ENCODE results near the gene SNX25.

SNX25 gene

DNA sequence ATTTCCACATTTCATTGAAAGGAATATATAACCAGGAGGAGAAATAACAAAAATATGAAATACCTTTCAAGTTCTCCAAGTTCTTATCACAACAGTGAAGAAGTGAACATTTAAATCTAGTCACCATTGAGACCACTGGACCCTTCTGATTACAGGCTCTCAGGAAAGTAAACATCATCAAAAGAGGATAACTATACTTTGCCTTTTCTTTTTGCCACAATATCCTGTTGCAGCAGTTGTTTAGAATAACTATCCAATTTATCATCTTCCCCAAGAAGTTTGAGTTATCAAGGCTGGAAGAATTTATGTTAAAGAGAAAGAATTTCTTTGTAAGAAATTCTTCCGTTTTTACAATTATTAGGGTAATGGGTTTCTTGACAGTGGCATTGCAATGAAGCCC lies 182.8 kb downstream of the SNX25 start:
- TF ChIP-seq, protein P1, sequence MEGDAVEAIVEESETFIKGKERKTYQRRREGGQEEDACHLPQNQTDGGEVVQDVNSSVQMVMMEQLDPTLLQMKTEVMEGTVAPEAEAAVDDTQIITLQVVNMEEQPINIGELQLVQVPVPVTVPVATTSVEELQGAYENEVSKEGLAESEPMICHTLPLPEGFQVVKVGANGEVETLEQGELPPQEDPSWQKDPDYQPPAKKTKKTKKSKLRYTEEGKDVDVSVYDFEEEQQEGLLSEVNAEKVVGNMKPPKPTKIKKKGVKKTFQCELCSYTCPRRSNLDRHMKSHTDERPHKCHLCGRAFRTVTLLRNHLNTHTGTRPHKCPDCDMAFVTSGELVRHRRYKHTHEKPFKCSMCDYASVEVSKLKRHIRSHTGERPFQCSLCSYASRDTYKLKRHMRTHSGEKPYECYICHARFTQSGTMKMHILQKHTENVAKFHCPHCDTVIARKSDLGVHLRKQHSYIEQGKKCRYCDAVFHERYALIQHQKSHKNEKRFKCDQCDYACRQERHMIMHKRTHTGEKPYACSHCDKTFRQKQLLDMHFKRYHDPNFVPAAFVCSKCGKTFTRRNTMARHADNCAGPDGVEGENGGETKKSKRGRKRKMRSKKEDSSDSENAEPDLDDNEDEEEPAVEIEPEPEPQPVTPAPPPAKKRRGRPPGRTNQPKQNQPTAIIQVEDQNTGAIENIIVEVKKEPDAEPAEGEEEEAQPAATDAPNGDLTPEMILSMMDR (IDR thresholded peaks at IDR 0.05; ENCODE audit: low read length), result no peak
- no peak for TF ChIP-seq EZH2 (IDR thresholded peaks at IDR 0.05; ENCODE audit: borderline replicate concordance, low read length)
- Histone ChIP-seq H2AFZ (ENCODE audit: low read length) (no peak overlapping the region), H3K36me3 (ENCODE audit: insufficient read depth, low read length) (no peaks in the 10 kb centered on the region), H3K4me3 (ENCODE audit: low read depth, low read length, poor library complexity, severe bottlenecking) (no peak overlapping the region), H3K9me2 (ENCODE audit: low read depth, low read length) (no peaks in the 10 kb centered on the region), H3F3A (ENCODE audit: insufficient read depth, low read length) (no peaks in the 10 kb centered on the region), H3K27me3 (ENCODE audit: insufficient read depth, low read length) (no peaks in the 10 kb centered on the region), H3K27ac (ENCODE audit: low read depth, low read length, poor library complexity, severe bottlenecking) (no peak overlapping the region), H3K4me1 (ENCODE audit: insufficient read depth, low read length, severe bottlenecking) (peaks cover 26% of the 10 kb centered on the region), H3K4me2 (ENCODE audit: low read length) (no peak overlapping the region), H3K9me3 (ENCODE audit: low read length) (no peaks in the 10 kb centered on the region), H4K20me1 (ENCODE audit: insufficient read depth, low read length) (no peaks in the 10 kb centered on the region), H3K79me2 (ENCODE audit: insufficient read depth, low read length) (no peaks in the 10 kb centered on the region), H3K9ac (ENCODE audit: low read length) (no peak overlapping the region)

DNA sequence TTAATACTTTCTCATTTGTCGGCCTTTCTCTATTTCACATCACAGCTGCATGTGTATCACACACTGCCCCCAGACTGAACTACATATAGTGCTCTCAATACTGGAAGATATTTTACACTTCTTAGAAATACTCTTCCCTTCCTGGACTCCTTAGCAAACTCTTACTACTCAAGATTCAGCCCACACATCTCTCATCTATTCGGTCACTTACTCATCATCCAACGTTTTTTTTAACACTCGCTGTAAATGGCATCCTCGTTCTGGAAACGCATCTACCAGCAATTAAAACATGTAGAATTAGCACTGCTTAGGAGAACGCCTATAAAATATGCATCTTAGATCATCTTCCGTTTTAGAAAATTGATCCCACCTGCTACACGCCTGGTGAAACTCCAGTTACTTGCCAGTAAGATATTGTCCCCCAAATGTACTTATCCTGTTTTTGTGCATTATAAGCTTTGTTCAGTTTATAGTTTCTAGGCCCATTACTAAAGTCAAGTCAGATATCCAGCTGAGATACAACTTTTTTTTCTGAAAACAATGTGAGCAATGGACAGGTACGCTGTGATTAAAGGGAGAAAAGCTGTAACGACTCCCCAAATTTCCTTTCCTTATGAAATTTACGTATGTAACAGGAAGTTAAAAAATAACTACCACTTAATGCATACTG lies 185.3 kb downstream of the SNX25 start:
- peak overlapping the region; percentile 66 for H3K4me3 ChIP-seq (ENCODE audit: low read depth, low read length, poor library complexity, severe bottlenecking)
- H3K4me1 ChIP-seq (ENCODE audit: insufficient read depth, low read length, severe bottlenecking), result peaks cover 51% of the 10 kb centered on the region

DNA sequence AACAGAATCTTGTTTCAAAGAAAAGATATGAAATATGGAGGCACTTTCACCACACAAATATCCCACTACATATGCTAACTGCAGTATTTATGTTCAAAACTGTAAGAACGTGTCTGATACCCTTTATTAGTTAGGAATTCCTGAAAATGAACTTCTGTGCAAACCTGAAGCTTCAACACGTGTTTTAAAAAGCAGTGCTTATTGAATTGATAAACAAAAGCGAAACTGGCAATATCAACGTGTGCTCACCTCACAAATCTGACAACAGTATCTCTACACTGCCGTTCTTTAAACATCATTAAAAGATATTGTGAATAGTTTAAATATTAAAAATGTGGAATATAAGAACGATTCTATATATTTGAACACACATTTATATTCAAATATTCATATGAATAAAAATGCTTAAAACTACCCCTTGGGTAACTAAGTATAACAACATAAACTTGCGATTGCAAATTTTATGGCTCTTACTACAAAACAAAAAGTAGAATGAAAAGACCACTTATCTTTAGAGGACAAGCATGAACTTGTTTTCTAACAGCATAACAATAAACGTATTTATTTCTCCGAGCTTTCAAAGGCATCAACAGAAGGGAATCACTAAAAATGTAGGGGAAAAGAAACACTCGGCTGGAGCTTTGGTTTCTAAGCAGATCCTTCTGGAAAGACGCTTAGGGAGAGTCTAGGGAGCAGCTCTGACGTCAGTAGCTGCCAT lies 186.0 kb downstream of the SNX25 start, which contains the start of gene LRP2BP:
LRP2BP (minus strand) TSS at position 687 of the 718 bp plus-strand sequence. CDS start 17,738 bp downstream, outside the sequence.
- Histone ChIP-seq H3K4me3 (ENCODE audit: low read depth, low read length, poor library complexity, severe bottlenecking) (peak within 1 kb of the TSS; percentile 66), H3K36me3 (ENCODE audit: insufficient read depth, low read length) (peaks cover 23% of the 10 kb centered on the region; the same call in 1 of the 2 replicates), H2AFZ (ENCODE audit: low read length) (0 out of 2 replicates have a peak within 1 kb of the TSS, but pooled peaks have one; percentile 1), H3K4me2 (ENCODE audit: low read length) (peak within 1 kb of the TSS; percentile 93), H3K9me2 (ENCODE audit: low read depth, low read length) (no peaks in the 10 kb centered on the region), H3K4me1 (ENCODE audit: insufficient read depth, low read length, severe bottlenecking) (peaks cover 57% of the 10 kb centered on the region), H3K27me3 (ENCODE audit: insufficient read depth, low read length) (no peaks in the 10 kb centered on the region), H3K27ac (ENCODE audit: low read depth, low read length, poor library complexity, severe bottlenecking) (peak within 1 kb of the TSS; percentile 44), H3F3A (ENCODE audit: insufficient read depth, low read length) (0 out of 2 replicates have a peak, but pooled peaks cover 2% of the 10 kb centered on the region), H3K9ac (ENCODE audit: low read length) (peak within 1 kb of the TSS; percentile 71), H4K20me1 (ENCODE audit: insufficient read depth, low read length) (no peaks in the 10 kb centered on the region), H3K79me2 (ENCODE audit: insufficient read depth, low read length) (no peaks in the 10 kb centered on the region), H3K9me3 (ENCODE audit: low read length) (no peaks in the 10 kb centered on the region)
- TF ChIP-seq, protein P1 (IDR thresholded peaks at IDR 0.05; ENCODE audit: low read length), result no peak
- TF ChIP-seq EZH2 (IDR thresholded peaks at IDR 0.05; ENCODE audit: borderline replicate concordance, low read length), result no peak

More for the DNA sequence above, 185.3 kb downstream of the SNX25 start:
- Histone ChIP-seq H3K9me3 (ENCODE audit: low read length) (no peaks in the 10 kb centered on the region), H3K9me2 (ENCODE audit: low read depth, low read length) (no peaks in the 10 kb centered on the region), H3K27ac (ENCODE audit: low read depth, low read length, poor library complexity, severe bottlenecking) (peak overlapping the region; percentile 44), H3K27me3 (ENCODE audit: insufficient read depth, low read length) (no peaks in the 10 kb centered on the region), H3K79me2 (ENCODE audit: insufficient read depth, low read length) (no peaks in the 10 kb centered on the region), H3K4me2 (ENCODE audit: low read length) (peak overlapping the region; percentile 93), H3K36me3 (ENCODE audit: insufficient read depth, low read length) (peaks cover 16% of the 10 kb centered on the region; the same call in 1 of the 2 replicates), H3K9ac (ENCODE audit: low read length) (peak overlapping the region; percentile 71), H4K20me1 (ENCODE audit: insufficient read depth, low read length) (no peaks in the 10 kb centered on the region), H3F3A (ENCODE audit: insufficient read depth, low read length) (0 out of 2 replicates have a peak, but pooled peaks cover 2% of the 10 kb centered on the region), H2AFZ (ENCODE audit: low read length) (no peak overlapping the region)
- no peak for TF ChIP-seq EZH2 (IDR thresholded peaks at IDR 0.05; ENCODE audit: borderline replicate concordance, low read length)
- TF ChIP-seq, protein P1 (IDR thresholded peaks at IDR 0.05; ENCODE audit: low read length), result no peak
